Regular cardiac myocyte (primary cell): ENCODE measurements around the gene ADRA2B. TPM values are rescaled to one million over a fixed set of nuclear protein-coding genes. Genes with fewer than 3 reads are reported as not detected.

Experiments used
- total RNA-seq: library from RNA; depleted of rRNA; stranded (reverse); fragments of >200 nt; gene quantifications from 2 replicates; pipeline ENCODE4 v1.2.3, GENCODE V29; 2014

The ADRA2B gene
- total RNA-seq = 2.0 TPM in 1 of 2 replicates, not detected in the other

GRCh38 chr2:96116424-96116878 lies at the start of gene ADRA2B:
Gene ADRA2B (minus strand): TSS chr2:96116571. CDS start chr2:96116149, 422 bp downstream.

GRCh38 chr2:96145036-96145847 lies 28.9 kb upstream of the ADRA2B start, which contains the start of gene DUSP2:
Gene DUSP2 (minus strand): TSS chr2:96145440. CDS start chr2:96145354, 86 bp downstream.

DNA sequence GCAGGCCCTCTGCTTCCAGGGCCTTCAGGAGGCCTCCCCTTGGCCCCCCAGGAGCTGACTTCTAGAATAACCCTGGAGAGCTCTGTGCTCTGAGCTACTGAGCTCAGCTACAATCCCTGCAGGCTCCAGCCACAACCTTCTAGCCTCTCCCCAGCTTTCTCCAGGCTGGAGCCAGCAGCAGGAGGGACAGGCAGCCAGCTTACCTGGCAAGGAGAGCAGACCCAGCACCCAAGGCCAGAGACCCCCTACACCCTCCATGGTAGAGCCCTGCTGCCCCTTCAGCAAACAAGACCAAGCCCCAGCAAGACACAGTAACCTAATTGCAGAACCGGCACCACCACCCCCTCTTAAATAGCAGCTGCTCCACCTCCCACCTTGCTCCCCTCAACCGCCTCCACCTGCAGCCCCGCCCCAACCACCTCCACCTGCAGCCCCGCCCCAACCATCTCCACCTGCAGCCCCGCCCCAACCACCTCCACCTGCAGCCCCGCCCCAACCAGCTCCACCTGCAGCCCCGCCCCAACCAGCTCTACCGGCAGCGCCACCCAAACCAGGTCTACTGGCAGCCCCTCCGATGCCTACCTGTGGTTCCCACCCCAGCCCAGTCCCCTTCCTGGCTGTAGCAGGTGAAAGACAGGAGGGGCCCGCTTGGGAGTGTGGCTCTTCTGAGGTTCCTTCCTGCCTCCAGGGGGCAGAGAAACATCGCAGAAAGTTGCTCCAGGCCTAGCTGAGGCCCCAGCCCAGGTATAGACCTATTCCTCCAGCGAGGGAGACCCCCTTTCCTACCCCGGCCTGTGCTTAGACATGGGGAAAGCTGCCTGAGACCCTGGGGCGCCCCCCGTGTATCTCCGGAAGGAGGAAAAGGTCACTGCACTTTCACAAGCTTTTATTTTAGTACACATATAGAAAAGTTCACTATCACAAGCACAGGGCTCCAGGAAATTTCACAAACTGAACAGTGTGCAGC lies 22.1 kb upstream of the ADRA2B start, which contains the start of gene ASTL:
TSS of gene ASTL (minus strand) at position 324 of the 967 bp plus-strand sequence. CDS start at position 258, 66 bp downstream.

Other genes with a start within 250 kb of the ADRA2B start
- gene ANKRD36C, start 124.7 kb downstream of the ADRA2B start, total RNA-seq = 30.7 and 43.7 TPM in 2 replicates
- 7.6 and 37.0 TPM in 2 replicates for gene GPAT2, start 81.7 kb downstream of the ADRA2B start, total RNA-seq
- under 0.01 TPM in 1 of 2 replicates, not detected in the other for gene ASTL, start 21.9 kb upstream of the ADRA2B start, total RNA-seq
- 2.3 and 2.9 TPM in 2 replicates for gene DUSP2, start 28.9 kb upstream of the ADRA2B start, total RNA-seq
- gene STARD7, start 92.3 kb upstream of the ADRA2B start, total RNA-seq = 145 and 240 TPM in 2 replicates
- gene TMEM127, start 149.4 kb upstream of the ADRA2B start, total RNA-seq = 18.6 and 22.0 TPM in 2 replicates
- gene CIAO1, start 149.7 kb upstream of the ADRA2B start, total RNA-seq = 87.8 and 94.4 TPM in 2 replicates
- gene SNRNP200, start 189.0 kb upstream of the ADRA2B start, total RNA-seq = 34.7 and 65.9 TPM in 2 replicates
- 1.1 and 1.3 TPM in 2 replicates for gene ITPRIPL1, start 208.7 kb upstream of the ADRA2B start, total RNA-seq
- gene NCAPH, start 219.2 kb upstream of the ADRA2B start, total RNA-seq = 2.0 and 34.1 TPM in 2 replicates